ENCODE measurements around the gene CLDN14.

GRCh38 chr21:36513430-36513829 lies 33.5 kb upstream of the CLDN14 start:
- TF ChIP-seq EZH2 (IDR thresholded peaks at IDR 0.05; ENCODE audit: insufficient read depth, low read length) = no peak
- no peak for TF ChIP-seq CTCF (IDR thresholded peaks at IDR 0.05; ENCODE audit: insufficient read depth, low read depth, low read length)

Data from astrocyte (in vitro differentiated cells and primary cell).